ENCODE data around the gene NUPR1. TPM values are rescaled to one million over a fixed set of nuclear protein-coding genes. Genes with fewer than 3 reads are reported as not detected.

Gene NUPR1
- total RNA-seq, 1 experiment from 2014 or later = 2.2 TPM

DNA sequence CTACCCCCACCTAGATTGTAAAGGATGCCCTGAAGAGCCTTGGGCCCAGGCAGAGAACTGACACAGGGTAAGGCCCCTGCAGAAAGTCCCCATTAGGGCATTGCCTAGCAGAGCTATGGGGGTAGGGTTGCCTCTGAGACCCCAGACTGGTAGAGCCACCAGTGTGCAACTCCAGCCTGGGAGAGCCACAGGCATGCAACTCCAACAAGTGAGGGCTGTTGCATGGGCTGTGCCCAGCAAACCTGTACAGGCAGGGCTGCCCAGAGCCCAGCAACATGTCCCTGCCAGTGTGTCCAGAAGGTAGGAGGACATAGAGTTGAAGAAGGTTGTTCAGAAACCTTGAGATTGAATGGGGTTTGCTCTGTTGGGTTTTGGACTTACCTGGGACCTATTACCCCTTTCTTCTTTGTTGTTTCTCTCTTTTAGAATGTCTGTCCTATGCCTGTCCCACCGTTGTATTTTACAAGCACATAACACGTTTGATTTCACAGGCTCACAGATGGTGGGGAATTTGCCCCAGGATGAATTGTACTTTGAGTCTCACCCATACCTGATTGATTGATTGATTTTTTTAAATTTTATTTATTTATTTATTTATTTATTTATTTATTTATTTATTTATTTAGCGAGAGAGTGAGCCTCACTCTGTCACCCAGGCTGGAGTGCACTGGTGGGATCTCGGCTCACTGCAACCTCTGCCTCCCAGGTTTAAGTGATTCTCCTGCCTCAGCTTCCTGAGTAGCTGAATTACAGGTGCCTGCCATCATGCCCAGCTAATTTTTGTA is 31.4 kb upstream of the NUPR1 start:
- Histone ChIP-seq H3K27me3 (ENCODE audit: insufficient read depth, low read length) (no peaks in the 10 kb centered on the region), H3K9ac (ENCODE audit: low read length) (no peak overlapping the region), H3K27ac (ENCODE audit: low read depth, low read length) (no peak overlapping the region), H4K20me1 (ENCODE audit: insufficient read depth) (no peaks in the 10 kb centered on the region), H3K9me3 (ENCODE audit: control insufficient read depth in 1 of 2, insufficient read depth in 1 of 2, low read depth in 1 of 2, low read length in 2 of 2) (peaks cover 7 to 8% of the 10 kb centered on the region in 2 experiments; a peak in 2 of 4 replicates), H3K4me3 (replicated peaks in 1 of 2; ENCODE audit: low read depth in 1 of 2, low read length in 2 of 2) (no peak overlapping the region), H2AFZ (ENCODE audit: low read depth, low read length, poor library complexity, severe bottlenecking) (no peak overlapping the region), H3K36me3 (ENCODE audit: control insufficient read depth in 1 of 2, insufficient read depth in 2 of 2, low read length in 2 of 2) (no peaks in the 10 kb centered on the region), H3K4me2 (ENCODE audit: low read length) (no peak overlapping the region), H3K4me1 (ENCODE audit: control insufficient read depth in 1 of 2, insufficient read depth in 2 of 2, low read length in 2 of 2) (no peaks in the 10 kb centered on the region), H3K9me2 (ENCODE audit: insufficient read depth) (no peaks in the 10 kb centered on the region), H3K79me2 (ENCODE audit: insufficient read depth, low read length) (no peaks in the 10 kb centered on the region)
- RAD21 ChIA-PET (ENCODE audit: low non-redundant PET in 1 of 2, low total read pairs in 2 of 2, uncharacterized antibody in 2 of 2, unreplicated experiment in 2 of 2) = no interaction called here
- CTCF ChIA-PET = no interaction called here
- TF ChIP-seq MAX (IDR thresholded peaks at IDR 0.05) (no peak), FOSL1 (IDR thresholded peaks at IDR 0.05; ENCODE audit: low read depth) (no peak), CEBPB (IDR thresholded peaks at IDR 0.05; ENCODE audit: low read depth) (no peak), SP1 (IDR thresholded peaks at IDR 0.05; ENCODE audit: low read depth) (no peak), TCF7L2 (IDR thresholded peaks at IDR 0.05; ENCODE audit: borderline replicate concordance, extremely low read depth, insufficient read depth, insufficient read length) (no peak), RAD21 (IDR thresholded peaks at IDR 0.05; ENCODE audit: low read depth) (no peak), POLR2AphosphoS5 (IDR thresholded peaks at IDR 0.05; ENCODE audit: low read depth, low read length) (no peak), EZH2 (IDR thresholded peaks at IDR 0.05) (no peak)
- TF ChIP-seq, protein P1, sequence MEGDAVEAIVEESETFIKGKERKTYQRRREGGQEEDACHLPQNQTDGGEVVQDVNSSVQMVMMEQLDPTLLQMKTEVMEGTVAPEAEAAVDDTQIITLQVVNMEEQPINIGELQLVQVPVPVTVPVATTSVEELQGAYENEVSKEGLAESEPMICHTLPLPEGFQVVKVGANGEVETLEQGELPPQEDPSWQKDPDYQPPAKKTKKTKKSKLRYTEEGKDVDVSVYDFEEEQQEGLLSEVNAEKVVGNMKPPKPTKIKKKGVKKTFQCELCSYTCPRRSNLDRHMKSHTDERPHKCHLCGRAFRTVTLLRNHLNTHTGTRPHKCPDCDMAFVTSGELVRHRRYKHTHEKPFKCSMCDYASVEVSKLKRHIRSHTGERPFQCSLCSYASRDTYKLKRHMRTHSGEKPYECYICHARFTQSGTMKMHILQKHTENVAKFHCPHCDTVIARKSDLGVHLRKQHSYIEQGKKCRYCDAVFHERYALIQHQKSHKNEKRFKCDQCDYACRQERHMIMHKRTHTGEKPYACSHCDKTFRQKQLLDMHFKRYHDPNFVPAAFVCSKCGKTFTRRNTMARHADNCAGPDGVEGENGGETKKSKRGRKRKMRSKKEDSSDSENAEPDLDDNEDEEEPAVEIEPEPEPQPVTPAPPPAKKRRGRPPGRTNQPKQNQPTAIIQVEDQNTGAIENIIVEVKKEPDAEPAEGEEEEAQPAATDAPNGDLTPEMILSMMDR (IDR thresholded peaks at IDR 0.05 in 2 of 3, conservative IDR thresholded peaks at IDR 0.05 in 1 of 3; ENCODE audit: borderline replicate concordance in 1 of 3, insufficient read depth in 1 of 3, low read depth in 2 of 3, low read length in 2 of 3) = no peak
- no TSS peak for BruUV-seq (replicated peaks)
- POLR2A ChIA-PET = no interaction called here
- intact Hi-C loops (cut with micrococcal nuclease) = no loop called here
- ATAC-seq = no peak
- no peak for DNase-seq (ENCODE audit: low read depth, low spot score)

Data from HCT116 (cell line).